Ishikawa (cell line): ENCODE results near the gene ARAP1.

Experiments used
- EGR1 ChIP-seq: IDR thresholded peaks from 2 replicates; pipeline ENCODE4 v1.6.1; 2012
- TF ChIP-seq, protein P1 (sequence below): IDR thresholded peaks from 2 replicates; pipeline ENCODE4 v1.6.1; 2012; ENCODE audit warnings: low read depth, mild to moderate bottlenecking

DNA sequence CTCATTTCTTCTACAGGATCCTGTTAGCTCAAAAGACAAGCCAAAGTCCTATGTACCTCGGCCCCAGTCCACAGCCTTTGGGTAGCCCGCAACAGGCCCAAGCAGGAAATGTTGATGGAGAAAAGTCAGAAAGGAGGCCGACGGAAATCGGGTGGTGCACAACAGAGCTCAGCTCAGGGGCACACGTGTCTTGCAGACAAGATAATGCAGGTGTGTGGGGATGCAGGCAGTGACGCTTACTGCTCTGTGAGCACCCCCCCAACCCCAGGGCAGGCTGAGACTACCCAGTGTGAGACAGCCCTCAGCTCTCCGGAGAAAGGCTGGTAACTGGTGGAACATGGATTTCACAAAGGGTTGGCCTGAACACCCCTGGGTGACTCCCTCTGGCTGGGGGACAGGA is 73.7 kb downstream of the ARAP1 start:
- TF ChIP-seq EGR1: no peak
- TF ChIP-seq, protein P1, sequence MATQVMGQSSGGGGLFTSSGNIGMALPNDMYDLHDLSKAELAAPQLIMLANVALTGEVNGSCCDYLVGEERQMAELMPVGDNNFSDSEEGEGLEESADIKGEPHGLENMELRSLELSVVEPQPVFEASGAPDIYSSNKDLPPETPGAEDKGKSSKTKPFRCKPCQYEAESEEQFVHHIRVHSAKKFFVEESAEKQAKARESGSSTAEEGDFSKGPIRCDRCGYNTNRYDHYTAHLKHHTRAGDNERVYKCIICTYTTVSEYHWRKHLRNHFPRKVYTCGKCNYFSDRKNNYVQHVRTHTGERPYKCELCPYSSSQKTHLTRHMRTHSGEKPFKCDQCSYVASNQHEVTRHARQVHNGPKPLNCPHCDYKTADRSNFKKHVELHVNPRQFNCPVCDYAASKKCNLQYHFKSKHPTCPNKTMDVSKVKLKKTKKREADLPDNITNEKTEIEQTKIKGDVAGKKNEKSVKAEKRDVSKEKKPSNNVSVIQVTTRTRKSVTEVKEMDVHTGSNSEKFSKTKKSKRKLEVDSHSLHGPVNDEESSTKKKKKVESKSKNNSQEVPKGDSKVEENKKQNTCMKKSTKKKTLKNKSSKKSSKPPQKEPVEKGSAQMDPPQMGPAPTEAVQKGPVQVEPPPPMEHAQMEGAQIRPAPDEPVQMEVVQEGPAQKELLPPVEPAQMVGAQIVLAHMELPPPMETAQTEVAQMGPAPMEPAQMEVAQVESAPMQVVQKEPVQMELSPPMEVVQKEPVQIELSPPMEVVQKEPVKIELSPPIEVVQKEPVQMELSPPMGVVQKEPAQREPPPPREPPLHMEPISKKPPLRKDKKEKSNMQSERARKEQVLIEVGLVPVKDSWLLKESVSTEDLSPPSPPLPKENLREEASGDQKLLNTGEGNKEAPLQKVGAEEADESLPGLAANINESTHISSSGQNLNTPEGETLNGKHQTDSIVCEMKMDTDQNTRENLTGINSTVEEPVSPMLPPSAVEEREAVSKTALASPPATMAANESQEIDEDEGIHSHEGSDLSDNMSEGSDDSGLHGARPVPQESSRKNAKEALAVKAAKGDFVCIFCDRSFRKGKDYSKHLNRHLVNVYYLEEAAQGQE: no peak; the same call in 1 of the 2 replicates
